GDM1 (cell line): ENCODE results near the gene METAP2.

Source experiments
- DNase-seq: peaks from one replicate; lab custom pipeline; 2025; lab: John Stamatoyannopoulos, UW

Gene METAP2

GRCh38 chr12:95513599-95513998, 39.6 kb downstream of the METAP2 start:
- DNase-seq, result no peak

GRCh38 chr12:95515197-95515596, 41.2 kb downstream of the METAP2 start:
- no peak for DNase-seq

GRCh38 chr12:95516757-95517156, 42.8 kb downstream of the METAP2 start:
- no peak for DNase-seq

GRCh38 chr12:95517246-95517645, 43.3 kb downstream of the METAP2 start:
- DNase-seq, result no peak

- no peak for DNase-seq
Observed at GRCh38 chr12:95518944-95519343, 45.0 kb downstream of the METAP2 start.

GRCh38 chr12:95520816-95521215, 46.9 kb downstream of the METAP2 start:
- no peak for DNase-seq

- no peak for DNase-seq
Observed at GRCh38 chr12:95522692-95523091, 48.7 kb downstream of the METAP2 start.

GRCh38 chr12:95528431-95528830, 54.5 kb downstream of the METAP2 start:
- no peak for DNase-seq

- DNase-seq, result no peak
Observed at GRCh38 chr12:95529693-95530225, 55.8 kb downstream of the METAP2 start.

- no peak for DNase-seq
Observed at GRCh38 chr12:95532851-95533250, 58.9 kb downstream of the METAP2 start.

GRCh38 chr12:95533985-95534384, 60.0 kb downstream of the METAP2 start:
- no peak for DNase-seq

- DNase-seq, result no peak
Observed at GRCh38 chr12:95538006-95538405, 64.1 kb downstream of the METAP2 start.

GRCh38 chr12:95538656-95539055, 64.7 kb downstream of the METAP2 start:
- DNase-seq, result no peak

GRCh38 chr12:95541436-95541835, 67.5 kb downstream of the METAP2 start:
- DNase-seq, result no peak

- DNase-seq, result no peak
Observed at GRCh38 chr12:95543305-95543704, 69.4 kb downstream of the METAP2 start.

GRCh38 chr12:95544756-95545155, 70.8 kb downstream of the METAP2 start:
- no peak for DNase-seq

- no peak for DNase-seq
Observed at GRCh38 chr12:95545303-95545702, 71.4 kb downstream of the METAP2 start.

GRCh38 chr12:95545731-95546490, 72.0 kb downstream of the METAP2 start:
- DNase-seq, result no peak

- DNase-seq, result no peak
Observed at GRCh38 chr12:95546491-95546813, 72.5 kb downstream of the METAP2 start.

GRCh38 chr12:95547522-95548055, 73.6 kb downstream of the METAP2 start:
- DNase-seq, result no peak

- DNase-seq, result no peak
Observed at GRCh38 chr12:95548056-95548538, 74.1 kb downstream of the METAP2 start.

- no peak for DNase-seq
Observed at GRCh38 chr12:95548539-95549391, 74.8 kb downstream of the METAP2 start.
